Trophoblast cell (in vitro differentiated cells and primary cell): ENCODE measurements around the gene GPSM1.

Experiments
- DNase-seq, 2 donors: peaks; one replicate each; pipeline ENCODE4 v3.0.0-alpha.2; 2016
- H2AFZ ChIP-seq: 2 replicates; pipeline ENCODE4 v1.6.1; 2013; ENCODE audit warnings: low read length, moderate library complexity, mild to moderate bottlenecking; ENCODE audit not compliant: insufficient read depth, poor library complexity
- H2AK5ac ChIP-seq: 2 replicates; pipeline ENCODE4 v1.6.1; 2013; ENCODE audit warnings: mild to moderate bottlenecking, low read length
- H2BK120ac ChIP-seq: 2 replicates; pipeline ENCODE4 v1.6.1; 2013; ENCODE audit warnings: low read length, mild to moderate bottlenecking, moderate library complexity; ENCODE audit not compliant: insufficient read depth, poor library complexity
- H2BK12ac ChIP-seq: 2 replicates; pipeline ENCODE4 v1.6.1; 2013; ENCODE audit warnings: mild to moderate bottlenecking, low read length, moderate library complexity
- H2BK5ac ChIP-seq: 2 replicates; pipeline ENCODE4 v1.6.1; 2013; ENCODE audit warnings: low read length, low read depth, moderate library complexity, mild to moderate bottlenecking; ENCODE audit not compliant: poor library complexity
- H3K14ac ChIP-seq: 2 replicates; pipeline ENCODE4 v1.6.1; 2013; ENCODE audit warnings: mild to moderate bottlenecking, low read length
- H3K18ac ChIP-seq: 2 replicates; pipeline ENCODE4 v1.6.1; 2013; ENCODE audit warnings: mild to moderate bottlenecking, low read length
- H3K23ac ChIP-seq: 2 replicates; pipeline ENCODE4 v1.6.1; 2013; ENCODE audit warnings: low read length
- H3K27ac ChIP-seq: 2 replicates; pipeline ENCODE4 v1.5.1; 2013; ENCODE audit warnings: low read depth, mild to moderate bottlenecking, inconsistent platforms, low read length, moderate library complexity
- H3K27me3 ChIP-seq: 2 replicates; pipeline ENCODE4 v1.6.1; 2013; ENCODE audit warnings: inconsistent platforms, mild to moderate bottlenecking, low read length, moderate library complexity; ENCODE audit not compliant: insufficient read depth
- H3K36me3 ChIP-seq, 2 experiments: 1 replicate in 1 of 2; 2 replicates in 1 of 2; pipeline ENCODE4 v1.6.1; 2013; ENCODE audit warnings: low read length in 2 of 2, mild to moderate bottlenecking in 2 of 2, moderate library complexity in 1 of 2; ENCODE audit not compliant: insufficient read depth in 2 of 2, control insufficient read depth in 1 of 2
- H3K4ac ChIP-seq: 2 replicates; pipeline ENCODE4 v1.6.1; 2013; ENCODE audit warnings: low read depth, mild to moderate bottlenecking, low read length, moderate library complexity
- H3K4me1 ChIP-seq, 2 experiments: 1 replicate in 1 of 2; 2 replicates in 1 of 2; pipeline ENCODE4 v1.6.1; 2013; ENCODE audit warnings: low read length in 2 of 2, mild to moderate bottlenecking in 2 of 2, moderate library complexity in 1 of 2; ENCODE audit not compliant: insufficient read depth in 2 of 2, control insufficient read depth in 1 of 2
- H3K4me2 ChIP-seq: 2 replicates; pipeline ENCODE4 v1.6.1; 2013; ENCODE audit warnings: inconsistent platforms, mild to moderate bottlenecking, low read length, moderate library complexity
- H3K4me3 ChIP-seq: 2 replicates; pipeline ENCODE4 v1.5.1; 2013; ENCODE audit warnings: mild to moderate bottlenecking, low read depth, low read length, inconsistent platforms
- H3K79me1 ChIP-seq: one replicate; pipeline ENCODE4 v1.6.1; 2013; ENCODE audit warnings: low read length
- H3K79me2 ChIP-seq: 2 replicates; pipeline ENCODE4 v1.6.1; 2013; ENCODE audit warnings: low read length, mild to moderate bottlenecking; ENCODE audit not compliant: control insufficient read depth, insufficient read depth, poor library complexity
- H3K9ac ChIP-seq: 2 replicates; pipeline ENCODE4 v1.6.1; 2013; ENCODE audit warnings: mild to moderate bottlenecking, low read length
- H3K9me3 ChIP-seq: 2 replicates; pipeline ENCODE4 v1.6.1; 2013; ENCODE audit warnings: low read depth, mild to moderate bottlenecking, control low read depth, inconsistent platforms, low read length; ENCODE audit not compliant: insufficient read depth
- H4K12ac ChIP-seq: 2 replicates; pipeline ENCODE4 v1.6.1; 2013; ENCODE audit warnings: low read depth, mild to moderate bottlenecking, low read length, moderate library complexity
- H4K8ac ChIP-seq: 2 replicates; pipeline ENCODE4 v1.6.1; 2013; ENCODE audit warnings: low read depth, mild to moderate bottlenecking, low read length, moderate library complexity
- H4K91ac ChIP-seq: one replicate; pipeline ENCODE4 v1.6.1; 2013; ENCODE audit warnings: low read depth, mild to moderate bottlenecking, low read length, moderate library complexity
- WGBS: extraction: QIAGEN DNeasy Blood & Tissue Kit; methylation state at CpG from one replicate; pipeline ENCODE4 v1.1.7; 2013; ENCODE audit warnings: missing lambda C conversion rate; ENCODE audit not compliant: insufficient read length, insufficient coverage; ENCODE audit errors: extremely low coverage; 5-methylcytosine and 5-hydroxymethylcytosine counted together

GPSM1 gene

DNA sequence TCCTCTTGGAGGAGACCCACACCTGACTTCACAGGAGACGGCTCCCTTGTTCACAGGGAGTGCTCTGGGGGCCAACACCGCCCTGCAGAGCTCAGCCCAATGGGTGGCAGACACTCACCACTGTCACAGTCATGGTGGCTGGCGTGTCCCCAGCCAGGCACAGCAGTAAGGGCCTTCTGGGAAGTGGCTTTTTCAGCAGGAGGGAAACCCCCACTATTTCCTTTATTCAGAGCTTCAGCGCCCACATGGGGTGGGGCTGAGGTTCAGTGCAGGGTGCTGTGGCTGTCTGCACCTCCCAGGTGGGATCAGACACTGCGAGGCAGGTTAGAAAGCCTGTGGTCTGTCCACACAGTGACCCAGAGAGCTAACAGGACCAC, 76.2 kb downstream of the GPSM1 start:
- no peak for DNase-seq
- Histone ChIP-seq H3K4me2 (no peak overlapping the region), H2BK120ac (no peak overlapping the region), H2BK5ac (no peak overlapping the region), H2AK5ac (no peak overlapping the region), H3K14ac (no peak overlapping the region), H3K27me3 (no peaks in the 10 kb centered on the region), H3K18ac (no peak overlapping the region), H3K4ac (no peak overlapping the region), H2BK12ac (no peak overlapping the region), H3K4me3 (no peak overlapping the region), H3K9me3 (no peaks in the 10 kb centered on the region), H3K23ac (no peak overlapping the region), H4K91ac (no peak overlapping the region), H3K36me3 (peaks cover 43 to 46% of the 10 kb centered on the region in 2 experiments), H3K79me1 (peaks cover 5% of the 10 kb centered on the region), H3K79me2 (peaks cover 9% of the 10 kb centered on the region), H3K27ac (no peak overlapping the region), H4K8ac (no peak overlapping the region), H3K4me1 (peaks cover 16 to 28% of the 10 kb centered on the region in 2 experiments), H4K12ac (no peak overlapping the region), H2AFZ (no peak overlapping the region), H3K9ac (no peak overlapping the region)
- WGBS, result no CpG with 5 or more reads among the region's 5 CpGs

DNA sequence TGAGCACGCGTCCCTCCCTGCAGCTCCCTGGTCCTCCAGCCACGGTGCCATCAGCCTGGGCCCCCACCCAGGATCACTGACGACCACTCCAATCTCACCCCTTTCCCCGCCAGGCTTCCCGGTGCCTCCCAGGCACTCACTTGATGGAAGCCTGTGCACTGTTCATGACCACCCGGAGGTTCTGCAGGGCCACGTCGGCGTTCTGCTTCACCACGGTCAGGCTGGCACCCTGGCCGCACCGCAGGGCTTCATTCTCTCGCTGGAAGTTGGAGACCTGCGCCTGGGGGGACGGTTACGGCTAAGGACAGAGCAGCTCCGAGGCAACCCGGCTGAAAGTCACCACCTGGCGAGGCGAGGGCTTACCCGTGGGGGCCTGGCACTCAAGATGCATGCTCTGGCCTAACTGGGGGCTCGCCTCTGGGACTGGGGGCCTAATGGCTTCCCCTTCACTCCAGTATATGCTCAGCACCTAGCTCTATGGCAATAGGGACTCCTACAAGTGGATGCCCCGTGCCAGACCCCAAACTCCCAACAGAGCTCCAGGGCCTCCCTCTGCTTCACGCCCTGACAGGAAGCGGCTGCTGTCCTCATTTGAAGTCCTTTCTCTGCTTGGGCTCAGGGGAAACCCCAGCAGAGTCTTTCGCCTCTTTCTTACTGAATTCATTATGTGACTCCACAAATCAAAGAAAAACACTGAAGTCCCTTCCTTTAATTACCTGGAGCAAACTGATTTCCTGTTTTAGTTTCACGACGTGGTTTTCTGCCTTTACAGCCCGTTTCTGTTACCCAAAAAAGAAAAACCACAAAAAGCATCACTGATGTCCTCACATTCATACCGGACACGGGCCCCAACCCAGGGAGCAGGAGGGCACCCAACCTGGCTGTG, 76.8 kb downstream of the GPSM1 start:
- Histone ChIP-seq H3K27ac (no peak overlapping the region), H3K4me1 (peaks cover 16 to 21% of the 10 kb centered on the region in 2 experiments), H2BK120ac (no peak overlapping the region), H2BK5ac (no peak overlapping the region), H4K91ac (no peak overlapping the region), H4K12ac (no peak overlapping the region), H3K18ac (no peak overlapping the region), H3K79me1 (peaks cover 5% of the 10 kb centered on the region), H3K4me2 (no peak overlapping the region), H3K9ac (no peak overlapping the region), H3K27me3 (no peaks in the 10 kb centered on the region), H3K4ac (no peak overlapping the region), H4K8ac (no peak overlapping the region), H3K23ac (no peak overlapping the region), H3K79me2 (peaks cover 8% of the 10 kb centered on the region), H3K36me3 (peaks cover 40 to 43% of the 10 kb centered on the region in 2 experiments), H3K9me3 (no peaks in the 10 kb centered on the region), H2AFZ (no peak overlapping the region), H3K4me3 (no peak overlapping the region), H2BK12ac (no peak overlapping the region), H3K14ac (no peak overlapping the region), H2AK5ac (no peak overlapping the region)
- no CpG with 5 or more reads among the region's 32 CpGs for WGBS
- DNase-seq, result no peak

DNA sequence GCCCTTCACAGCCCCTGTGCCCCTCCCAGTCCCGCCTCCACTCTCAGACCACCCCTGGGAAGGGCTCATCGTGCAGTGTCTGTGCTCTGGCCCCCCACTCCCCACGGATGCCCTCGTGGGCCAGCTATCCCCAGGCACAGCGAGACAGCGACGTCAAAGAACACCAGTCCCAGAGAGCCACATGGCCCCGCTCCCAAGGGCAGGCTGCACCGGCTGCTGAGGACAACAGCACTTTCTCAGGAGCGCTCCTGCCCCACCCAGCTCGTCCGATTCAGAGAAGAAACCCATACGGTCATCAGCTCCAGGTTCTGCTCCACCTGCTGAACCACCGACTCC, 77.4 kb downstream of the GPSM1 start:
- no peak overlapping the region for H3K4ac ChIP-seq
- H2BK120ac ChIP-seq, result no peak overlapping the region
- H3K4me2 ChIP-seq, result no peak overlapping the region
- H3K14ac ChIP-seq, result no peak overlapping the region
- no peak overlapping the region for H4K91ac ChIP-seq
- no peak overlapping the region for H4K12ac ChIP-seq
- no peak overlapping the region for H3K9ac ChIP-seq
- peaks cover 5% of the 10 kb centered on the region for H3K79me1 ChIP-seq
- H2BK5ac ChIP-seq, result no peak overlapping the region
- DNase-seq, result no peak
- peaks cover 40 to 43% of the 10 kb centered on the region in 2 experiments for H3K36me3 ChIP-seq
- H4K8ac ChIP-seq, result no peak overlapping the region
- H3K23ac ChIP-seq, result no peak overlapping the region
- WGBS, result no CpG with 5 or more reads among the region's 14 CpGs
- no peak overlapping the region for H2BK12ac ChIP-seq
- no peak overlapping the region for H2AK5ac ChIP-seq
- no peaks in the 10 kb centered on the region for H3K27me3 ChIP-seq
- no peak overlapping the region for H3K27ac ChIP-seq
- no peak overlapping the region for H2AFZ ChIP-seq
- H3K9me3 ChIP-seq, result no peaks in the 10 kb centered on the region
- H3K4me3 ChIP-seq, result no peak overlapping the region
- no peak overlapping the region for H3K18ac ChIP-seq
- H3K79me2 ChIP-seq, result peaks cover 4% of the 10 kb centered on the region
- peaks cover 21 to 23% of the 10 kb centered on the region in 2 experiments for H3K4me1 ChIP-seq

DNA sequence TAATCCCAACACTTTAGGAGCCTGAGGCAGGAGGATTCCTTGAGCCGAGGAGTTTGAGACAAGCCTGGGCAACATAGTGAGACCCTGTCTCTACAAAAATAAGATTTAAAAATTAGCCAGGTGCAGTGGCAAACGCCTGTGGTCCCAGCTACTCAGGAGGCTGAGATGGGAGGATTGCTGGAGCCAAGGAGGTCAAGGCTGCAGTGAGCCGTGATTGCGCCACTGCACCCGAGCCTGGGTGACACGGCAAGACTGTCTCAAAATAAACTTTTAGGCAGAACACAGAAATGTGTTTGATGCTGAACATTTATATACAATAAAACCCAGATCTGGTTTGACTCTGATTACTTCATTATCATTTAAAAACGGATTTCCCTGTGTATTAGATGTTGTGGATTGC, 78.1 kb downstream of the GPSM1 start:
- DNase-seq, result no peak
- no peak overlapping the region for H2BK5ac ChIP-seq
- H3K18ac ChIP-seq, result no peak overlapping the region
- H2AK5ac ChIP-seq, result no peak overlapping the region
- no peak overlapping the region for H3K4me2 ChIP-seq
- no peak overlapping the region for H3K14ac ChIP-seq
- no peaks in the 10 kb centered on the region for H3K9me3 ChIP-seq
- H3K27ac ChIP-seq, result no peak overlapping the region
- H3K79me1 ChIP-seq, result peaks cover 9% of the 10 kb centered on the region
- H3K79me2 ChIP-seq, result peaks cover 7% of the 10 kb centered on the region
- H3K23ac ChIP-seq, result no peak overlapping the region
- H4K91ac ChIP-seq, result no peak overlapping the region
- no peak overlapping the region for H3K4ac ChIP-seq
- H4K8ac ChIP-seq, result no peak overlapping the region
- no peak overlapping the region for H2BK12ac ChIP-seq
- no CpG with 5 or more reads among the region's 7 CpGs for WGBS
- H2AFZ ChIP-seq, result no peak overlapping the region
- H3K4me1 ChIP-seq, result peaks cover 20 to 22% of the 10 kb centered on the region in 2 experiments
- H3K4me3 ChIP-seq, result no peak overlapping the region
- no peak overlapping the region for H2BK120ac ChIP-seq
- no peak overlapping the region for H3K9ac ChIP-seq
- H3K36me3 ChIP-seq, result peaks cover 40 to 43% of the 10 kb centered on the region in 2 experiments
- no peaks in the 10 kb centered on the region for H3K27me3 ChIP-seq
- H4K12ac ChIP-seq, result no peak overlapping the region
